GM23338 (cell line): ENCODE data around the gene DOCK10. TPM values are rescaled to one million over a fixed set of nuclear protein-coding genes. Genes with fewer than 3 reads are reported as not detected.

Source experiments
- ATAC-seq: fragments of 200-7000 bp; cut with Tn5 transposase; 3 replicates; pipeline ENCODE4 v1.9.1; 2020
- DNase-seq: peaks from one replicate; pipeline ENCODE4 v3.0.0-alpha.2; 2015; ENCODE audit warnings: low spot score
- H2AFZ ChIP-seq: fragments of 200-600 bp; sonication (generic); 2 replicates; pipeline ENCODE4 v1.8.0; 2016; ENCODE audit warnings: antibody characterized with exemption, mild to moderate bottlenecking, moderate library complexity
- H3F3A ChIP-seq: fragments of 200-600 bp; sonication (generic); replicated peaks from 2 replicates; pipeline ENCODE4 v1.8.0; 2017; ENCODE audit warnings: antibody characterized with exemption, mixed run types, low read depth
- H3K27ac ChIP-seq: fragments of 200-600 bp; sonication (generic); 2 replicates; pipeline ENCODE4 v1.6.1; 2016; ENCODE audit warnings: low read depth
- H3K27me3 ChIP-seq: fragments of 200-600 bp; sonication (generic); 2 replicates; pipeline ENCODE4 v1.8.0; 2016; ENCODE audit warnings: mild to moderate bottlenecking, mixed run types, moderate library complexity; ENCODE audit not compliant: insufficient read depth
- H3K36me3 ChIP-seq: fragments of 200-600 bp; sonication (generic); 2 replicates; pipeline ENCODE4 v1.8.0; 2016; ENCODE audit warnings: mild to moderate bottlenecking; ENCODE audit not compliant: insufficient read depth
- H3K4me1 ChIP-seq: fragments of 200-600 bp; sonication (generic); 2 replicates; pipeline ENCODE4 v1.8.0; 2016; ENCODE audit warnings: mild to moderate bottlenecking, moderate library complexity; ENCODE audit not compliant: insufficient read depth
- H3K4me2 ChIP-seq: fragments of 200-600 bp; sonication (generic); 2 replicates; pipeline ENCODE4 v1.7.1; 2017; ENCODE audit warnings: mixed run types
- H3K4me3 ChIP-seq: fragments of 200-600 bp; sonication (generic); 2 replicates; pipeline ENCODE4 v1.6.1; 2016; ENCODE audit warnings: mixed run types
- H3K79me2 ChIP-seq: fragments of 200-600 bp; sonication (generic); replicated peaks from 2 replicates; pipeline ENCODE4 v1.8.0; 2017; ENCODE audit warnings: mild to moderate bottlenecking; ENCODE audit not compliant: insufficient read depth
- H3K9me2 ChIP-seq: fragments of 200-600 bp; sonication (generic); 2 replicates; pipeline ENCODE4 v1.8.0; 2017; ENCODE audit not compliant: insufficient read depth
- H4K20me1 ChIP-seq: fragments of 200-600 bp; sonication (generic); replicated peaks from 2 replicates; pipeline ENCODE4 v1.8.0; 2017; ENCODE audit warnings: mild to moderate bottlenecking; ENCODE audit not compliant: insufficient read depth
- H3K27ac Mint-ChIP-seq: 2 replicates; pipeline ENCODE4 v1.8.0; 2020; ENCODE audit warnings: inconsistent platforms, mild to moderate bottlenecking, moderate library complexity, mixed read lengths
- H3K27me3 Mint-ChIP-seq: 3 replicates; pipeline ENCODE4 v1.8.0; 2022; ENCODE audit warnings: low read depth, mild to moderate bottlenecking, moderate library complexity, mixed read lengths, inconsistent platforms; ENCODE audit not compliant: insufficient read depth, poor library complexity
- H3K36me3 Mint-ChIP-seq: 3 replicates; pipeline ENCODE4 v1.8.0; 2021; ENCODE audit warnings: low read depth, mild to moderate bottlenecking, inconsistent platforms, moderate library complexity, mixed read lengths
- H3K4me1 Mint-ChIP-seq: 3 replicates; pipeline ENCODE4 v1.8.0; 2020; ENCODE audit warnings: mild to moderate bottlenecking, inconsistent platforms, mixed read lengths
- H3K4me3 Mint-ChIP-seq: 3 replicates; pipeline ENCODE4 v1.8.0; 2021; ENCODE audit warnings: moderate library complexity, mild to moderate bottlenecking, inconsistent platforms, mixed read lengths
- H3K9me3 Mint-ChIP-seq: 3 replicates; pipeline ENCODE4 v1.8.0; 2020; ENCODE audit warnings: moderate library complexity, mild to moderate bottlenecking, inconsistent platforms, mixed read lengths
- EZH2 ChIP-seq: fragments of 200-600 bp; sonication (generic); IDR thresholded peaks from one replicate; pipeline ENCODE4 v1.8.0; 2017; ENCODE audit warnings: antibody characterized with exemption, mild to moderate bottlenecking, low read depth; ENCODE audit not compliant: unreplicated experiment
- JUNB ChIP-seq: IDR thresholded peaks from one replicate; pipeline ENCODE4 v1.6.1; 2016; ENCODE audit warnings: antibody characterized with exemption; ENCODE audit not compliant: unreplicated experiment
- NANOG ChIP-seq: IDR thresholded peaks from 2 replicates; pipeline ENCODE4 v1.6.1; 2016; ENCODE audit warnings: antibody characterized with exemption, borderline replicate concordance
- POLR2AphosphoS5 ChIP-seq: IDR thresholded peaks from 2 replicates; pipeline ENCODE4 v1.6.1; 2016; ENCODE audit warnings: antibody characterized with exemption, low read depth
- STAT1 ChIP-seq: IDR thresholded peaks from one replicate; pipeline ENCODE4 v1.6.1; 2016; ENCODE audit warnings: antibody characterized with exemption; ENCODE audit not compliant: unreplicated experiment
- ZNF114 ChIP-seq: fragments of 250-450 bp; sonication (Bioruptor Pico); IDR thresholded peaks from 2 replicates; pipeline ENCODE4 v1.5.0; 2020; ENCODE audit warnings: mild to moderate bottlenecking, moderate library complexity
- ZNF331 ChIP-seq: fragments of 250-450 bp; sonication (Bioruptor Pico); IDR thresholded peaks from 2 replicates; pipeline ENCODE4 v1.5.0; 2020; ENCODE audit warnings: low read depth, mild to moderate bottlenecking, moderate library complexity
- polyA plus RNA-seq: library from polyadenylated mRNA; unstranded; fragments of >200 nt; fragmentation: Nextera tagmentation; extraction: Ambion mirVana; gene quantifications from 2 replicates; pipeline ENCODE4 v1.2.1, GENCODE V29; 2016
- total RNA-seq: library from RNA; depleted of rRNA; stranded (reverse); fragments of >200 nt; shearing (Covaris generic); gene quantifications from 2 replicates; pipeline ENCODE4 v1.2.3, GENCODE V29; 2014
- TF ChIP-seq, protein P1 (sequence below): IDR thresholded peaks from one replicate; pipeline ENCODE4 v1.6.1; 2018; ENCODE audit warnings: antibody characterized with exemption; ENCODE audit not compliant: unreplicated experiment
- TF ChIP-seq, protein P2 (sequence below): IDR thresholded peaks from 2 replicates; pipeline ENCODE4 v1.6.1; 2016; ENCODE audit warnings: antibody characterized with exemption
- TF ChIP-seq, protein P3 (sequence below), 2 experiments: fragments of 200-600 bp in 1 of 2; sonication (generic) in 1 of 2; conservative IDR thresholded peaks; 2 replicates each; pipeline versions ENCODE4 v1.5.1 to v1.6.1; 2016 to 2017; ENCODE audit warnings: antibody characterized with exemption in 2 of 2, low read depth in 2 of 2, mild to moderate bottlenecking in 2 of 2, moderate library complexity in 1 of 2
- TF ChIP-seq, protein P4 (sequence below): fragments of 250-450 bp; sonication (Bioruptor Pico); IDR thresholded peaks from 2 replicates; pipeline ENCODE4 v1.5.0; 2020; ENCODE audit warnings: mild to moderate bottlenecking, moderate library complexity

The DOCK10 gene
- total and polyA plus RNA-seq, 2 experiments from 2014 or later = 1.0 to 1.7 TPM

DNA sequence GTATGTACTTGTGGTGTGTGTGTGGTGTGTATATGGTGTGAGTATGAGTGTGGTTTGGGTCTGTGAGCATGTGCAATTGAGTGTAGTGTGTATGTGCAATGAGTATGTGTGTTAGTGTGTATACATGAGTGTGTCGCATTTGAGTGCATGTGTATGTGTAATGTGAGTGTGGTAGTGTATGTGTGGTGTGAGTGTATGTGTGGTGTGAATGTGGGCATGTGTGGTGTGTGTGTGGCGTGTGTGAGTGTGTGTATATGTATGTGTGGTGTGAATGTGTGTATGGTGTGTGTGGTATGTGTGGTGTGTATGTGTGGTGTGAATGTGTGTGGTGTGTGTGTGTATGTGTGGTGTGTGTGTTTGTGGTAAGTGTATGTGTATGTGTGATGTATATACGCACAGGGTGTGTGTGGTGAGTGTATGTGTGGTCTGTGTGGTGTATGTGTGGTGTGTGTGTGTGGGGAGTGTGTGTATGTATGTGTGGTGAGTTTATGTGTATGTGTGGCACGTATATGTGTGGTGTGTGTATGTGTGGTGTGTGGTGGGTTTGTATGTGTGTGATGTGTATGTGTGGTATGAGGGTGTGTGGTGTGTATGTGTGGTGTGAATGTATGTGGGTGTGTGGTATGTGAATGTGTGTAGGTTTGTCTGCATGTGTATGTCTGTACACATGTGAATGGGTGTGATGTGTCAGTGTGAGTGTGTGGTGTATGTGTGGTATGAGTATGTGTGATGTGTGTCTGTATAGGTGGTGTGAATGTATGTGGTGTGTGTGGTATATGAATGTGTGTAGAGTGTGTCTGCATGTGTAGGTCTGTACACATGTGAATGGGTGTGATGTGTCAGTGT, 123.4 kb downstream of the DOCK10 start:
- no peaks in the 10 kb centered on the region for H3K9me3 Mint-ChIP-seq
- DNase-seq (no peak), ATAC-seq (no peak)
- H3K9me2 ChIP-seq = peaks cover 5% of the 10 kb centered on the region; the same call in 1 of the 2 replicates
- H3K36me3 Mint-ChIP-seq = no peaks in the 10 kb centered on the region
- no peaks in the 10 kb centered on the region for H3K36me3 ChIP-seq
- no peaks in the 10 kb centered on the region for H3K27me3 Mint-ChIP-seq
- no peaks in the 10 kb centered on the region for H3K27me3 ChIP-seq
- no peaks in the 10 kb centered on the region for H3K4me1 Mint-ChIP-seq
- no peak overlapping the region for H3K4me2 ChIP-seq
- H3F3A ChIP-seq = no peaks in the 10 kb centered on the region
- no peaks in the 10 kb centered on the region for H3K79me2 ChIP-seq
- no peak overlapping the region for H3K4me3 Mint-ChIP-seq
- no peak overlapping the region for H2AFZ ChIP-seq
- no peak overlapping the region for H3K27ac Mint-ChIP-seq
- no peak overlapping the region for H3K27ac ChIP-seq
- no peak overlapping the region for H3K4me3 ChIP-seq
- no peaks in the 10 kb centered on the region for H4K20me1 ChIP-seq
- no peaks in the 10 kb centered on the region for H3K4me1 ChIP-seq
- TF ChIP-seq POLR2AphosphoS5 = no peak
- TF ChIP-seq ZNF114 (CRISPR knock-in tag) = no peak
- TF ChIP-seq, protein P1, sequence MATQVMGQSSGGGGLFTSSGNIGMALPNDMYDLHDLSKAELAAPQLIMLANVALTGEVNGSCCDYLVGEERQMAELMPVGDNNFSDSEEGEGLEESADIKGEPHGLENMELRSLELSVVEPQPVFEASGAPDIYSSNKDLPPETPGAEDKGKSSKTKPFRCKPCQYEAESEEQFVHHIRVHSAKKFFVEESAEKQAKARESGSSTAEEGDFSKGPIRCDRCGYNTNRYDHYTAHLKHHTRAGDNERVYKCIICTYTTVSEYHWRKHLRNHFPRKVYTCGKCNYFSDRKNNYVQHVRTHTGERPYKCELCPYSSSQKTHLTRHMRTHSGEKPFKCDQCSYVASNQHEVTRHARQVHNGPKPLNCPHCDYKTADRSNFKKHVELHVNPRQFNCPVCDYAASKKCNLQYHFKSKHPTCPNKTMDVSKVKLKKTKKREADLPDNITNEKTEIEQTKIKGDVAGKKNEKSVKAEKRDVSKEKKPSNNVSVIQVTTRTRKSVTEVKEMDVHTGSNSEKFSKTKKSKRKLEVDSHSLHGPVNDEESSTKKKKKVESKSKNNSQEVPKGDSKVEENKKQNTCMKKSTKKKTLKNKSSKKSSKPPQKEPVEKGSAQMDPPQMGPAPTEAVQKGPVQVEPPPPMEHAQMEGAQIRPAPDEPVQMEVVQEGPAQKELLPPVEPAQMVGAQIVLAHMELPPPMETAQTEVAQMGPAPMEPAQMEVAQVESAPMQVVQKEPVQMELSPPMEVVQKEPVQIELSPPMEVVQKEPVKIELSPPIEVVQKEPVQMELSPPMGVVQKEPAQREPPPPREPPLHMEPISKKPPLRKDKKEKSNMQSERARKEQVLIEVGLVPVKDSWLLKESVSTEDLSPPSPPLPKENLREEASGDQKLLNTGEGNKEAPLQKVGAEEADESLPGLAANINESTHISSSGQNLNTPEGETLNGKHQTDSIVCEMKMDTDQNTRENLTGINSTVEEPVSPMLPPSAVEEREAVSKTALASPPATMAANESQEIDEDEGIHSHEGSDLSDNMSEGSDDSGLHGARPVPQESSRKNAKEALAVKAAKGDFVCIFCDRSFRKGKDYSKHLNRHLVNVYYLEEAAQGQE = no peak
- TF ChIP-seq, protein P2, sequence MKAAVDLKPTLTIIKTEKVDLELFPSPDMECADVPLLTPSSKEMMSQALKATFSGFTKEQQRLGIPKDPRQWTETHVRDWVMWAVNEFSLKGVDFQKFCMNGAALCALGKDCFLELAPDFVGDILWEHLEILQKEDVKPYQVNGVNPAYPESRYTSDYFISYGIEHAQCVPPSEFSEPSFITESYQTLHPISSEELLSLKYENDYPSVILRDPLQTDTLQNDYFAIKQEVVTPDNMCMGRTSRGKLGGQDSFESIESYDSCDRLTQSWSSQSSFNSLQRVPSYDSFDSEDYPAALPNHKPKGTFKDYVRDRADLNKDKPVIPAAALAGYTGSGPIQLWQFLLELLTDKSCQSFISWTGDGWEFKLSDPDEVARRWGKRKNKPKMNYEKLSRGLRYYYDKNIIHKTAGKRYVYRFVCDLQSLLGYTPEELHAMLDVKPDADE = no peak
- TF ChIP-seq NANOG = no peak
- TF ChIP-seq EZH2 = no peak
- TF ChIP-seq, protein P3, sequence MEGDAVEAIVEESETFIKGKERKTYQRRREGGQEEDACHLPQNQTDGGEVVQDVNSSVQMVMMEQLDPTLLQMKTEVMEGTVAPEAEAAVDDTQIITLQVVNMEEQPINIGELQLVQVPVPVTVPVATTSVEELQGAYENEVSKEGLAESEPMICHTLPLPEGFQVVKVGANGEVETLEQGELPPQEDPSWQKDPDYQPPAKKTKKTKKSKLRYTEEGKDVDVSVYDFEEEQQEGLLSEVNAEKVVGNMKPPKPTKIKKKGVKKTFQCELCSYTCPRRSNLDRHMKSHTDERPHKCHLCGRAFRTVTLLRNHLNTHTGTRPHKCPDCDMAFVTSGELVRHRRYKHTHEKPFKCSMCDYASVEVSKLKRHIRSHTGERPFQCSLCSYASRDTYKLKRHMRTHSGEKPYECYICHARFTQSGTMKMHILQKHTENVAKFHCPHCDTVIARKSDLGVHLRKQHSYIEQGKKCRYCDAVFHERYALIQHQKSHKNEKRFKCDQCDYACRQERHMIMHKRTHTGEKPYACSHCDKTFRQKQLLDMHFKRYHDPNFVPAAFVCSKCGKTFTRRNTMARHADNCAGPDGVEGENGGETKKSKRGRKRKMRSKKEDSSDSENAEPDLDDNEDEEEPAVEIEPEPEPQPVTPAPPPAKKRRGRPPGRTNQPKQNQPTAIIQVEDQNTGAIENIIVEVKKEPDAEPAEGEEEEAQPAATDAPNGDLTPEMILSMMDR (conservative IDR thresholded peaks at IDR 0.05; ENCODE audit: low read depth in 2 of 2) = no peak
- TF ChIP-seq ZNF331 = no peak
- no peak for TF ChIP-seq STAT1
- no peak for TF ChIP-seq JUNB
- TF ChIP-seq, protein P4, sequence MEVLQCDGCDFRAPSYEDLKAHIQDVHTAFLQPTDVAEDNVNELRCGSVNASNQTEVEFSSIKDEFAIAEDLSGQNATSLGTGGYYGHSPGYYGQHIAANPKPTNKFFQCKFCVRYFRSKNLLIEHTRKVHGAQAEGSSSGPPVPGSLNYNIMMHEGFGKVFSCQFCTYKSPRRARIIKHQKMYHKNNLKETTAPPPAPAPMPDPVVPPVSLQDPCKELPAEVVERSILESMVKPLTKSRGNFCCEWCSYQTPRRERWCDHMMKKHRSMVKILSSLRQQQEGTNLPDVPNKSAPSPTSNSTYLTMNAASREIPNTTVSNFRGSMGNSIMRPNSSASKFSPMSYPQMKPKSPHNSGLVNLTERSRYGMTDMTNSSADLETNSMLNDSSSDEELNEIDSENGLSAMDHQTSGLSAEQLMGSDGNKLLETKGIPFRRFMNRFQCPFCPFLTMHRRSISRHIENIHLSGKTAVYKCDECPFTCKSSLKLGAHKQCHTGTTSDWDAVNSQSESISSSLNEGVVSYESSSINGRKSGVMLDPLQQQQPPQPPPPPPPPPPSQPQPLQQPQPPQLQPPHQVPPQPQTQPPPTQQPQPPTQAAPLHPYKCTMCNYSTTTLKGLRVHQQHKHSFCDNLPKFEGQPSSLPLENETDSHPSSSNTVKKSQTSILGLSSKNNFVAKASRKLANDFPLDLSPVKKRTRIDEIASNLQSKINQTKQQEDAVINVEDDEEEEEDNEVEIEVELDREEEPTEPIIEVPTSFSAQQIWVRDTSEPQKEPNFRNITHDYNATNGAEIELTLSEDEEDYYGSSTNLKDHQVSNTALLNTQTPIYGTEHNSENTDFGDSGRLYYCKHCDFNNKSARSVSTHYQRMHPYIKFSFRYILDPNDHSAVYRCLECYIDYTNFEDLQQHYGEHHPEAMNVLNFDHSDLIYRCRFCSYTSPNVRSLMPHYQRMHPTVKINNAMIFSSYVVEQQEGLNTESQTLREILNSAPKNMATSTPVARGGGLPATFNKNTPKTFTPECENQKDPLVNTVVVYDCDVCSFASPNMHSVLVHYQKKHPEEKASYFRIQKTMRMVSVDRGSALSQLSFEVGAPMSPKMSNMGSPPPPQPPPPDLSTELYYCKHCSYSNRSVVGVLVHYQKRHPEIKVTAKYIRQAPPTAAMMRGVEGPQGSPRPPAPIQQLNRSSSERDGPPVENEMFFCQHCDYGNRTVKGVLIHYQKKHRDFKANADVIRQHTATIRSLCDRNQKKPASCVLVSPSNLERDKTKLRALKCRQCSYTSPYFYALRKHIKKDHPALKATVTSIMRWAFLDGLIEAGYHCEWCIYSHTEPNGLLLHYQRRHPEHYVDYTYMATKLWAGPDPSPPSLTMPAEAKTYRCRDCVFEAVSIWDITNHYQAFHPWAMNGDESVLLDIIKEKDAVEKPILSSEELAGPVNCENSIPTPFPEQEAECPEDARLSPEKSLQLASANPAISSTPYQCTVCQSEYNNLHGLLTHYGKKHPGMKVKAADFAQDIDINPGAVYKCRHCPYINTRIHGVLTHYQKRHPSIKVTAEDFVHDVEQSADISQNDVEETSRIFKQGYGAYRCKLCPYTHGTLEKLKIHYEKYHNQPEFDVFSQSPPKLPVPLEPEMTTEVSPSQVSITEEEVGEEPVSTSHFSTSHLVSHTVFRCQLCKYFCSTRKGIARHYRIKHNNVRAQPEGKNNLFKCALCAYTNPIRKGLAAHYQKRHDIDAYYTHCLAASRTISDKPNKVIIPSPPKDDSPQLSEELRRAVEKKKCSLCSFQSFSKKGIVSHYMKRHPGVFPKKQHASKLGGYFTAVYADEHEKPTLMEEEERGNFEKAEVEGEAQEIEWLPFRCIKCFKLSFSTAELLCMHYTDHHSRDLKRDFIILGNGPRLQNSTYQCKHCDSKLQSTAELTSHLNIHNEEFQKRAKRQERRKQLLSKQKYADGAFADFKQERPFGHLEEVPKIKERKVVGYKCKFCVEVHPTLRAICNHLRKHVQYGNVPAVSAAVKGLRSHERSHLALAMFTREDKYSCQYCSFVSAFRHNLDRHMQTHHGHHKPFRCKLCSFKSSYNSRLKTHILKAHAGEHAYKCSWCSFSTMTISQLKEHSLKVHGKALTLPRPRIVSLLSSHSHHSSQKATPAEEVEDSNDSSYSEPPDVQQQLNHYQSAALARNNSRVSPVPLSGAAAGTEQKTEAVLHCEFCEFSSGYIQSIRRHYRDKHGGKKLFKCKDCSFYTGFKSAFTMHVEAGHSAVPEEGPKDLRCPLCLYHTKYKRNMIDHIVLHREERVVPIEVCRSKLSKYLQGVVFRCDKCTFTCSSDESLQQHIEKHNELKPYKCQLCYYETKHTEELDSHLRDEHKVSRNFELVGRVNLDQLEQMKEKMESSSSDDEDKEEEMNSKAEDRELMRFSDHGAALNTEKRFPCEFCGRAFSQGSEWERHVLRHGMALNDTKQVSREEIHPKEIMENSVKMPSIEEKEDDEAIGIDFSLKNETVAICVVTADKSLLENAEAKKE = no peak
